Keratinocyte (primary cell): ENCODE data around the gene CD44.

Experiments used
- CTCF ChIP-seq, 3 experiments: IDR thresholded peaks in 1 of 3; conservative IDR thresholded peaks in 1 of 3; optimal IDR thresholded peaks in 1 of 3; 2 replicates in 2 of 3; 3 replicates in 1 of 3; pipeline versions ENCODE3 to v1.5.1; 2011; ENCODE audit warnings: low read length in 3 of 3, mild to moderate bottlenecking in 3 of 3, moderate library complexity in 2 of 3, control low read depth in 1 of 3, inconsistent platforms in 1 of 3; ENCODE audit not compliant: insufficient read depth in 2 of 3; ENCODE audit errors: extremely low read depth in 1 of 3
- EZH2 ChIP-seq: IDR thresholded peaks from one replicate; pipeline ENCODE4 v1.6.1; 2012; ENCODE audit warnings: inconsistent platforms, mild to moderate bottlenecking, low read length, moderate library complexity

DNA sequence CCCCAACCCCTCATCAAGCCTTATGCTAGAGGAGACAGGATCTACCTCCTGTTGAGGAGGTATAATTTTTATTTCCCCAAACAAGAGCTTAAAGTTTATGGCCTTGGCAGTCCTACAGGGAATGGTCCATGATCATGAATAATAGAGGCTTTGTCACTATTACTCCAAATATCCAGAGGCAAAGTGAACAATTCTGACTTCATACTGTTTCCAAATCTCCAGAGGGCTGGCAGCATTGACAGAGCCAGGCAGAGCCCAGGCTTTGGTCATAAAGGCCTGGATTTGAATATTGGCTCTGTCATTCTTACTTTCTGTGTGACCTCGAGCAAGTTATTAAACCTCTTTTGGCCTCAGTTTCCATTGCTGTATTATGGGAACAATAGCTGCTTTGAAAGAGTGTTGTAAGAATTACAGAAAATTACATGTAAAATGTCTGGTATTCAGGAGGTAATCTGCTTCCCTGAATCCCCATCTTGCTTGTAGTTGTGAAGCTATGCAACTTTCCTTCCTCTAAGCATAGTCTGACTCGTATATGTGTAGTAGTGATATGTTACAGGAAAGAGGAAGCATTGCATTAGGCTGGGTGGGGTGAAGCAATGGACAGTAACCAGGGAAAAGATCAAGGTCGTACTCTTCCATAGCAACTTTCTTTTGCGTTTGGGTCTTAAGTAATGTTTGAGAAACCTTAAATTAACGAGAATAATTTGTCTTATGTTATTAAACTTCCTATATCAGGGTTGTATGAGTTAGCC, 88.8 kb downstream of the CD44 start:
- no peak for TF ChIP-seq CTCF (optimal IDR thresholded peaks at IDR 0.05 in 1 of 3, IDR thresholded peaks at IDR 0.05 in 1 of 3, conservative IDR thresholded peaks at IDR 0.05 in 1 of 3; ENCODE audit: extremely low read depth in 1 of 3, insufficient read depth in 2 of 3, low read length in 3 of 3)
- no peak for TF ChIP-seq EZH2
